ENCODE measurements around the gene ADAMTS7. TPM values are rescaled to one million over a fixed set of nuclear protein-coding genes. Genes with fewer than 3 reads are reported as not detected.
"Not testable (repeated sequence)": the region's sequence is repeated elsewhere in the genome, so short reads cannot be mapped to it uniquely, and the experiment has no call there.

The ADAMTS7 gene
- total RNA-seq, 3 donors from 2014 or later = 1.3 to 5.7 (median 1.8) TPM

GRCh38 chr15:78739996-78740903 is 71.0 kb downstream of the ADAMTS7 start:
- Histone ChIP-seq H3K4me1 (ENCODE audit: low read depth) (peaks cover 3% of the 10 kb centered on the region), H3K4me3 (no peak overlapping the region), H3K9me3 (no peaks in the 10 kb centered on the region), H3K36me3 (ENCODE audit: low read depth) (no peaks in the 10 kb centered on the region)
- TF ChIP-seq, protein P1, sequence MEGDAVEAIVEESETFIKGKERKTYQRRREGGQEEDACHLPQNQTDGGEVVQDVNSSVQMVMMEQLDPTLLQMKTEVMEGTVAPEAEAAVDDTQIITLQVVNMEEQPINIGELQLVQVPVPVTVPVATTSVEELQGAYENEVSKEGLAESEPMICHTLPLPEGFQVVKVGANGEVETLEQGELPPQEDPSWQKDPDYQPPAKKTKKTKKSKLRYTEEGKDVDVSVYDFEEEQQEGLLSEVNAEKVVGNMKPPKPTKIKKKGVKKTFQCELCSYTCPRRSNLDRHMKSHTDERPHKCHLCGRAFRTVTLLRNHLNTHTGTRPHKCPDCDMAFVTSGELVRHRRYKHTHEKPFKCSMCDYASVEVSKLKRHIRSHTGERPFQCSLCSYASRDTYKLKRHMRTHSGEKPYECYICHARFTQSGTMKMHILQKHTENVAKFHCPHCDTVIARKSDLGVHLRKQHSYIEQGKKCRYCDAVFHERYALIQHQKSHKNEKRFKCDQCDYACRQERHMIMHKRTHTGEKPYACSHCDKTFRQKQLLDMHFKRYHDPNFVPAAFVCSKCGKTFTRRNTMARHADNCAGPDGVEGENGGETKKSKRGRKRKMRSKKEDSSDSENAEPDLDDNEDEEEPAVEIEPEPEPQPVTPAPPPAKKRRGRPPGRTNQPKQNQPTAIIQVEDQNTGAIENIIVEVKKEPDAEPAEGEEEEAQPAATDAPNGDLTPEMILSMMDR (IDR thresholded peaks at IDR 0.05) = no peak
- DNase-seq = peak; percentile 81 to 88 (median 85)
- peak; percentile 94 for ATAC-seq
- intact Hi-C loops (cut with DNase I, micrococcal nuclease) = no loop called here

DNA sequence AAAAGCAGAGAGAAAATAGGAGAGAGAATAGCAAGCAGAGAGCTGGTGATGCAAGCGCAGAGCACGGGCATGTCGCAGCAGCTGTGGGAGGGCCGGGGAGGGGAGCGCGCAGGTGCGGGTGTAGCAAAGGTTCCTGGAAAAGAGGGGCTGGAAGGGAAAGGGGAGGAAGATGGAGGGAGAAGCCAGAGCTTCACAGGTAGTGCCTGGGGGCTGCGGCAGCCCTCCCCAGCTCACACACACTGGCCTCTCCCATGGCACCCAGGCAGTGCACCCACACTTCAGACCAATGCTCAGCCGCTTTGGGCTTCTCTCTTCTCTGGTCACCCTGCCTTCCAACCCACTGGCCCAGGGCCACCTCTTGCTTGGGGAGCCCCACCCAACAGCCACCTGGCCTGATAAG is 72.1 kb downstream of the ADAMTS7 start:
- no peaks in the 10 kb centered on the region for H3K9me3 ChIP-seq
- intact Hi-C loops (cut with DNase I, micrococcal nuclease) = no loop called here
- no peak overlapping the region for H3K4me3 ChIP-seq
- ATAC-seq (no peak), DNase-seq (no peak)
- peaks cover 3% of the 10 kb centered on the region for H3K4me1 ChIP-seq (ENCODE audit: low read depth)
- TF ChIP-seq, protein P1 (IDR thresholded peaks at IDR 0.05) = no peak
- H3K36me3 ChIP-seq (ENCODE audit: low read depth) = no peaks in the 10 kb centered on the region

- H3K4me1 ChIP-seq (ENCODE audit: low read depth); H3K9me3 ChIP-seq; H3K36me3 ChIP-seq (ENCODE audit: low read depth); intact Hi-C loops (cut with DNase I, micrococcal nuclease); H3K4me3 ChIP-seq: not testable (repeated sequence)
- ATAC-seq (peak; percentile 83), DNase-seq (peak in 2 of 3 donors; percentile 61 to 72)
Observed at GRCh38 chr15:78737931-78738558, 73.2 kb downstream of the ADAMTS7 start.

GRCh38 chr15:78737187-78737820 is 74.0 kb downstream of the ADAMTS7 start:
- Histone ChIP-seq H3K36me3 (ENCODE audit: low read depth) (no peaks in the 10 kb centered on the region), H3K9me3 (no peaks in the 10 kb centered on the region), H3K4me1 (ENCODE audit: low read depth) (peaks cover 3% of the 10 kb centered on the region), H3K4me3 (no peak overlapping the region)
- intact Hi-C loops (cut with DNase I, micrococcal nuclease) = no loop called here
- TF ChIP-seq, protein P1 (IDR thresholded peaks at IDR 0.05) = no peak
- DNase-seq (no peak), ATAC-seq (no peak)

- ATAC-seq; intact Hi-C loops (cut with DNase I, micrococcal nuclease); H3K36me3 ChIP-seq (ENCODE audit: low read depth): not testable (repeated sequence)
Observed at GRCh38 chr15:78736286-78736685, 75.0 kb downstream of the ADAMTS7 start.

GRCh38 chr15:78734451-78735064 is 76.7 kb downstream of the ADAMTS7 start:
- H3K9me3 ChIP-seq = no peaks in the 10 kb centered on the region
- H3K4me3 ChIP-seq = no peak overlapping the region
- ATAC-seq = no peak
- H3K4me1 ChIP-seq (ENCODE audit: low read depth) = no peaks in the 10 kb centered on the region
- TF ChIP-seq, protein P1 (IDR thresholded peaks at IDR 0.05) = no peak
- intact Hi-C loops (cut with DNase I, micrococcal nuclease) = no loop called here
- no peak for DNase-seq
- H3K36me3 ChIP-seq (ENCODE audit: low read depth) = no peaks in the 10 kb centered on the region

More at GRCh38 chr15:78736286-78736685, 75.0 kb downstream of the ADAMTS7 start:
- not testable (repeated sequence) for H3K9me3 ChIP-seq; DNase-seq; H3K4me1 ChIP-seq (ENCODE audit: low read depth); H3K4me3 ChIP-seq
